Measurements from ENCODE around the gene ADAM11. TPM values are rescaled to one million over a fixed set of nuclear protein-coding genes. Genes with fewer than 3 reads are reported as not detected.
A peak's percentile ranks its signal among the peaks of the same experiment; 100 is the strongest.

The ADAM11 gene
- total RNA-seq, 1 donor from 2014 or later = 0.96 TPM

DNA sequence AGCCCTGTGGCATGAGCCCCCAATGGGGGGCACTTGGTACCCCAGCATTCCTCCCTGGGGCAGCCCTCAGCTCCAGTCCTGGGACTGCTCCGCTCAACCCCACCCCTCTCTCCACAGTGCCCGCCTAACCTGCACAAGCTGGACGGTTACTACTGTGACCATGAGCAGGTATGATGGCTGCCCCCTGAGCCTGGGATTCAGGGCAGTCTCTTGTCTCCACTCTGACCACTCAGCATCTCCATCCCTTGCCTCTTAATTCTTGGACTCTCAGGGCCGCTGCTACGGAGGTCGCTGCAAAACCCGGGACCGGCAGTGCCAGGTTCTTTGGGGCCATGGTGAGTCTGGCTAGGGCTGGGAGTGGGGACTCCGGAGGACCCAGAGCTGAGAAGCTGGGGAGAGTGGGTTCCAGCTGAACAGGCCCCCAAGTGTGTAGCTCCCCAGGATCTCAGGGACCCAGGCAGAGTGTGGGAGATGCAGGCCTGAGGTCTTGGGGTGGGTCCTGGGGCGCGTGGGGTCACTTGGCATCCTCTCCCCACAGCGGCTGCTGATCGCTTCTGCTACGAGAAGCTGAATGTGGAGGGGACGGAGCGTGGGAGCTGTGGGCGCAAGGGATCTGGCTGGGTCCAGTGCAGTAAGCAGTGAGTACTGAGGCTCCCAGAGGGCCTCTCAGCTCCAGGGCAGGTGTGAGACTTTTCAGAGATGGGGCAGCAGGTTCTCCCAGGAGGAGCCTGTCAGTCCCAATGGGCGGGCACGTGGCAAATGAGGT, 18.0 kb downstream of the ADAM11 start:
- ATAC-seq = no peak

DNA sequence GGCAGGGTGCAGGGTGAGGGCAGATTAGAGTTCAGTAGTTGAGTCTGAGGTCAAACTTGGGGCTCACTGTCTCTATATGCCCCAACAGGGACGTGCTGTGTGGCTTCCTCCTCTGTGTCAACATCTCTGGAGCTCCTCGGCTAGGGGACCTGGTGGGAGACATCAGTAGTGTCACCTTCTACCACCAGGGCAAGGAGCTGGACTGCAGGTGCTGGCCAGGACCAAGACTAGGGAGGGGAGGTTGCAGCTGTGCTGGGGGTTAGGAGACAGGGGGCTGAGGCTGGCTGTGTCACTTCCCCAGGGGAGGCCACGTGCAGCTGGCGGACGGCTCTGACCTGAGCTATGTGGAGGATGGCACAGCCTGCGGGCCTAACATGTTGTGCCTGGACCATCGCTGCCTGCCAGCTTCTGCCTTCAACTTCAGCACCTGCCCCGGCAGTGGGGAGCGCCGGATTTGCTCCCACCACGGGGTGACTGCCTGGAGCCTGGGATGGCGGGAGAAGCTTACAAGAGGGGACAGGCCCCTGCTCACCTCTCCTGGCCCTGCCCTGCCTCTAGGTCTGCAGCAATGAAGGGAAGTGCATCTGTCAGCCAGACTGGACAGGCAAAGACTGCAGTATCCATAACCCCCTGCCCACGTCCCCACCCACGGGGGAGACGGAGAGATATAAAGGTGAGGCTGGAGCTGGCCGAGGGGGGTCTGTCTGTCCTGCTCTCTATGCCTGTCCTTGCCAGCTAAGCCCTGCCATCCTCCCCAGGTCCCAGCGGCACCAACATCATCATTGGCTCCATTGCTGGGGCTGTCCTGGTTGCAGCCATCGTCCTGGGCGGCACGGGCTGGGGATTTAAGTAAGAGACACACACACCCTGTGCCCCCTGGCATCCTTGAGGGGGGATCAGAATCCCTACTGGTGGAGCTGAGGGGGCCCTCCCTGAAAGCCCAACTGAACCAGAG, 18.9 kb downstream of the ADAM11 start:
- no peak for ATAC-seq

DNA sequence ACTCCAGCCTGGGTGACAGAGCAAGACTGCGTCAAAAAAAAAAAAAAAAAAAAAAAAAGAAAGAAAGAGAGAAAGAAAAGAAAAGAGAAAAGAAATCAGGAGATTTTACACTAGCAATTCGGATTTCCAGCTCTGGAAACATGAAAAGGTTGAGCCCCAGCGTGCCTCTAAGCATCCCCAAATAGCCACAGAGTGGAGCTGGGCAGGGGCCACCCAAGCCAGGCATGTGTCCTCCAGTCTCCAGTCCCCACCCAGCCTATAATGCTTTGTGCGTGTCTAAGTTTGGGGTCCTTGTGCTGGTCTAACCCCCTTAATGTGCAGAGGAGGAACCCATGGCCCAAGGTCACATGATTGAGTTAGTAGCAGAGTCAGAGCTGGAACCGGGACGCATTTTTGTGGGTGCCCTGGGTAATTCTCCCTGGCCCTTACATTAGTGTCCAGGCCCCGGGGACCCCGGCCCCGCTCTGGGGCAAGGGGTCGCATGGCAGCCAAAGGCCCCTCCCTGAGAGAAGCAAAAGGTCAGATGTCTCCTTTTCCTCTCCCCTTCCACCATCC, 19.9 kb downstream of the ADAM11 start:
- ATAC-seq = no peak

DNA sequence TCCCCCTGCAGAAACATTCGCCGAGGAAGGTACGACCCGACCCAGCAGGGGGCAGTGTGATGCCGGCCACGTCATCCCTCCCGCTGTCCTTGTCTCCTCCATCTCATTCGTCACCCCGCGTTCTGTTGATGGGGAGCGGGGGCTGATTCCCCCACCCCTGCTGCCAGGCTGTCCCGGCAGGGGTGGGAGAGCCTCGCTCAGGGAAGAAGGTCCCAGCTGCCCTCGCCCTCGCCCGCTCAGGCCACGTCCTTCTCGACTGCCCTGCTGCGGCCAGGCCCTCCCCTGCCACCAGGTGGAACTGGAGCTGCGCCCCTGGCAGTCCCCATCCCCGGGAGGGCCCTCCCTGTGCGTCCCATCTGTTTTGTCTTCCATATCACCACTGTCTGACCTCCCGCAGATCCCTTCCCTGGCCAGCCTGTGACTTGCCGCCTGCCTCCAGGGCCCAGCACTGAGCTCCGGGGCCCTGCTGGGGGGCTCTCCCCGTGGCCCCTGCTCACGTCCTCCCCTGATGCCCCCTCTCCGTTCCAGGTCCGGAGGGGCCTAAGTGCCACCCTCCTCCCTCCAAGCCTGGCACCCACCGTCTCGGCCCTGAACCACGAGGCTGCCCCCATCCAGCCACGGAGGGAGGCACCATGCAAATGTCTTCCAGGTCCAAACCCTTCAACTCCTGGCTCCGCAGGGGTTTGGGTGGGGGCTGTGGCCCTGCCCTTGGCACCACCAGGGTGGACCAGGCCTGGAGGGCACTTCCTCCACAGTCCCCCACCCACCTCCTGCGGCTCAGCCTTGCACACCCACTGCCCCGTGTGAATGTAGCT, 20.6 kb downstream of the ADAM11 start:
- peak; percentile 25 for ATAC-seq

DNA sequence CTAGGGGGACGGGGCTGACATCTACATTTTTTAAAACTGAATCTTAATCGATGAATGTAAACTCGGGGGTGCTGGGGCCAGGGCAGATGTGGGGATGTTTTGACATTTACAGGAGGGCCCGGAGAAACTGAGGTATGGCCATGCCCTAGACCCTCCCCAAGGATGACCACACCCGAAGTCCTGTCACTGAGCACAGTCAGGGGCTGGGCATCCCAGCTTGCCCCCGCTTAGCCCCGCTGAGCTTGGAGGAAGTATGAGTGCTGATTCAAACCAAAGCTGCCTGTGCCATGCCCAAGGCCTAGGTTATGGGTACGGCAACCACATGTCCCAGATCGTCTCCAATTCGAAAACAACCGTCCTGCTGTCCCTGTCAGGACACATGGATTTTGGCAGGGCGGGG, 21.4 kb downstream of the ADAM11 start:
- no peak for ATAC-seq

DNA sequence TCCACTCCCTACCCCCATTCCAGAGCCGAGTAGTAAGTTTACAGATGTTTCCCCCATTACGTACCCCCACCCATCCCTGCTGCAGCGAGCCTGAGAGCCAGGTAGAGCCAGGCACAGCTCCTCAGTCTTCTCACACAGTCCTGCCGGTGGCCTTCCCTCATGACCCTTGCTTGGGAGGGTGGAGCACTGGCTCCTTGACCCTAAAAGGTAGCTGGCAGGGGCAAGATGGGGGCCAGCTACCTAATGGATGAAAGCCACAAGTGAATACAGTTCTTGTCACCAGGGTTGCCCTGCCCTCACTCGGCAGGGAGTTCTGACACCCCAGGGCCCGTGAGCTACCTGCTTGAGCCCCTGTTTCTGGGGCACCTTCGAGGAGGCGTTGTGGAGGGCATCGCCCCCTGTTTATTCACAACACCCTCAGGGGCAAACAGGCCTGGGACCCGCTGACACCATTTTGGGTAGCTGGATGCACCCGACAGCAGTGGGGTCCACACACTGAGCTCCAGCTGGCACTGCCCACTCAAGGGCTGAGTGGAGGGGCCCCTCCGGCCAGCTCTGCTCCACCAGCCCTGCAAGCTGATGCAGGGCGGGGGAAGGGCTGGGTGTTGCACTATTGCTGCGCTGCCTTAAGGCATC, 22.2 kb downstream of the ADAM11 start:
- ATAC-seq = no peak

DNA sequence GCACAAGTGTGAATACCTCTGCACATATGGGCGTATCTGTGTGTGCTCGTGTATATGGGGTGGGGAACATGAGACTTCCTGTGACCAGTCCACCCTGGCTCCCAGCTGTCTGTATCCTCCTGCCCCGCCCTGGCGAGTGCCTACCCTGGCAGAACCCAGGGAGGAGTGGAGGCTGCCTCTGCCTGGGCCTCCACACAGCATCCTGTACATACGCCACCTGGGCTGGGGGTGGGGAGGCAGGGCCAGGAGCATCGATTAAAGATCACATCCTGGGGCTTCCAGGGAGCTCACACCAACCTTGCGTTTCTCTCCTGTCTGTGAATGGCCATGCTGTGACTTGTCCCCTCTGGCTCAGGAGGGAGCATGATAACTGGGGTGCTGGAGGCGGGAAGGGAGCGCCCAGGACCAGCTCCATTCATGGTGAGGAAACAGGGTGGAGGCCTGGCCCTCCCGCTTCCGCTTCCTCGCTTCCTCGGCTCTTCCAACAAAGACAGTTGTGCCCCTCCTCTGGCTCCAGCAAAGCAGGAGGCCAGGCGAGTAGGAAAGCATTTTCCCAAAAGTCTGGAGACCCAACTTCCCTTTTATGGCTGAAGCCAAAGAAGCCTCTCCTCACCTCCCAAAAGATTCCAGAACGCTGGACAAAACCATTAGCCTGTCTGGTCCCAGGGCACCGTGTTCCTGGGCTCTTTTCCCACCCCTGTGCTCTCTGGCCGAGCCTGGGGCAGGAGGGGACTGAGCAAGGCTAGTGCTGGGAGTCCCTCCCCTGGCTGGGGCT, 22.9 kb downstream of the ADAM11 start:
- ATAC-seq = peak; percentile 12

DNA sequence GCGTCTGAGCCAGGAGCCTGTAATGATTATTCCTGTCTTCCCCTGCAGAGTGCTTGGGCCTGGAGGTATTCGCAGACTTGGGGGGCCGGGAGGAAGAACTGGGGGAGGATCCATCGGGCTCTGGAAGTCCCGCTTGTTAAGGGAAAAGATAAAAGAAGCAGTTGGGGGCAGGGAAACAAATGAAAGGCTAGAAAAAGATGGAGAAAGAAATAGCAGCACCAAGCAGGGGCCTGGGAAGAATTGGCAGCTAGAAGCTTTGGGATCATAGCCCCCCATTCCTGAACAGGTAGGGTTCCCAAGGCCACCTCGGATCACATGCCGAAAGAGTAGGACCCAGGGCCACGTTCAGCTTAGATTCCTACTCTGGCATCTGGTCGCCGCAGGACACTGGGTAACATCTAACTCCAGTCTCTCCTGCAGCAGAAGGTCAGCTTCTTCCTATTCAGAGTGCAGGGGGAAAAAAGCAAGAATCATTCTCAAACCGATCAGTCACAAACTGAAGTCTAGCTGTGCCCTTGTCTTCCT, 23.6 kb downstream of the ADAM11 start:
- ATAC-seq = no peak

DNA sequence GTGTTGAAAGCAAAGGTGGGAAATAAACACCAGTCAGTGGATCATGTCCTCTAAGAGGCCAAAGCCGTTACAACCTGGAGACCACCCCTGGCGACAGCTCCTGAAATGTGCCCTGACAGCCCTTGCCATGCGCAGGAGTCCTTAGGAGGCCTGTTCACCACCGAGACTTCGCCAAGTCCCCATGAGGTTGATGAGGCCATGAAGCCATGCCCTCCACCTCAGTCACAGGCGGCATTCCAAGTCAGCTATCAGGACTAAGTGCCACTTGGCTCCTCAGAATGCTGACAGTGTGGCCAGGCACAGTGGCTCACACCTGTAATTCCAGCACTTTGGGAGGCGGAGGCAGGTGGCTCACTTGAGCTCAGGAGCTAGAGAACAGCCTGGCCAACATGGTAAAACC, 27.1 kb downstream of the ADAM11 start:
- ATAC-seq = no peak

DNA sequence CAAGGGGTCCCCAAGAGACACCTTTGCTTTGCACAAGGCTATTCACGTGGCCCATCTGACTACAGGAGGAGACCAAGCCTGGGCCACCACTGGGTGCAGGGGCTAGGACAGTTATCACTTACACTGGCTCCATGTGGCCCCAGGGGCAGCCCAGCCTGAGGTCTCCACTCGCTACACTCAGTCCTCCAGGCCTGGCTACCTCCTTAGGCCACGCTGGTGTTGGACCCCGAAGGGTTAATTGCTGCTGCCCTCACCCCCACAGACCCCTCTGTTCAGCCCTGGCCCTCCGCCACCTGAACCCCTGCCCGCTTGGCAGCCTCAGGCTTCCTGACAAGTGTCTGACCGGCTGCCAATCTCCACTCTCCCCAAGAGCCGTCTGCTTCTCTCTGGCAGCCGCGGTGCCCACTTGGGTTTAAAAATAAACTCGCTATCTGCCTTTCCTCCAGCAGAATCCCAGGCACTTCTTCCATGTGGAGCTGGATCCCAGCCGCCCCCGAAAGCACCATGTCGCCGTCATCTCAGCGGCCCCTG, 27.8 kb downstream of the ADAM11 start:
- no peak for ATAC-seq

DNA sequence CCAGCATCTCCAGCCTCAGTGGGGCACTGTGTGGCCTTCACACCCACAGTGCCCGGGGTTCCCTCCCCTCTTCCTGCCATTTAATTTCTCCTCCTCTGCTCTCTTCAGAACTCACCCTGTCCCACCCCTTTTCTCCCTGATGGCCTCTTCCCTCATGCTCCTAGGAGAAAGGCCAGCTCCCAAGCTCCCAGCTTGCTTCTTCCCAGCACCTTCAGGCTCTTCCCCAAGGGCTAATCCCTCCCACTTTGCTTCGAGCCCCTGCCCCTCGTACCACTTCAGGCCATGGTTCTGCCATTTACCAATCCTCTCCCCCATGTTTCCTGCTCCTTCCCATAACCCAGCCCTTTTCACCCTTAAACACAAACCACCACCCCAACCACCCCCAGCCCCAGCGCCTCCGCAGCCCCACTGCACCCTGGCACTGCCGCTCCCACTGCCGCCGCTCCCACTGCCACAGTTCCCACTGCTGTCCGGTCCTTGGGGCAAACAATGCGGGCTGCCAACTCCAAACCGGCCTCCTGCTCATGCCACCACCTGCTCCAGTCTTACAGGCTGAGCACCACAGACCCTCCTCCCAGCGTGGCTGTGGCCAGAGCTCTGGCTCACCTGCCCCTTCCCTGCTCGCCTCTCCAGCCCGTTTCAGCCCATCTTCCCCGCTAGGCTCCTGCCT, 28.6 kb downstream of the ADAM11 start:
- ATAC-seq = no peak

DNA sequence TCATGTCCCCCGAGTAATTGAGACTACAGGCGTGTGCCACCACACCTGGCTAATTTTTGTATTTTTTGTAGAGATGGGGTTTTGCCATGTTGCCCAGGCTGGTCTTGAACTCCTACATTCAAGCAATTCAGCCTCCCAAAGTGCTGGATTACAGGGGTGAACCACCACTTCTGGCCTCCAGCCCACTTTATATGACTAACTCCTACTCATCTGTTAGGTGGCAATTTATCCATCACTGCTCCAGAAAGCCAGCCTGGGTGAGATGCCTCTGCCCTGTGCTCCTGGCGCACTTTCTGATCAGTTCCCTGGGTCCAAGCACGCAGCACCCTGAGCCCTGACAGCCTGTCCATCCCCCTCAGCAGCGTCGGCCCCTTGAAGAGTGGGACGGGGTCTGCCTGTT, 29.4 kb downstream of the ADAM11 start:
- ATAC-seq = no peak

DNA sequence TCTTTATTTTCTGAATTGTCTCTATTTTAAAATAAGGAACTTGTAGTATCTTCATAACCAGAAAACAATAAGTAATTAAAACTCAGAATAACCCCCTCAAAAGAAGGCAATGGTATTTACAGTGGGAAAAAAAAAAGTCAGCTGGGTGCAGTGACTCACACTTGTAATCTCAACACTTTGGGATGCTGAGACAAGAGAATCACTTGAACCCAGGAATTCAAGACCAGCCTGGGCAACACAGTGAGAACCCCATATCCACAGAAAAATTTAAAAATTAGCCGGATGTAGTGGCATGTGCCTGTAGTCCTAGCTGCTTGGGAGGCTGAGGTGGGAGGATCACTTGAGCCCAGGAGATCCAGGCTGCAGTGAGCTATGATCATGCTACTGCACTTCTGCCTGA, 33.5 kb downstream of the ADAM11 start:
- ATAC-seq = no peak

DNA sequence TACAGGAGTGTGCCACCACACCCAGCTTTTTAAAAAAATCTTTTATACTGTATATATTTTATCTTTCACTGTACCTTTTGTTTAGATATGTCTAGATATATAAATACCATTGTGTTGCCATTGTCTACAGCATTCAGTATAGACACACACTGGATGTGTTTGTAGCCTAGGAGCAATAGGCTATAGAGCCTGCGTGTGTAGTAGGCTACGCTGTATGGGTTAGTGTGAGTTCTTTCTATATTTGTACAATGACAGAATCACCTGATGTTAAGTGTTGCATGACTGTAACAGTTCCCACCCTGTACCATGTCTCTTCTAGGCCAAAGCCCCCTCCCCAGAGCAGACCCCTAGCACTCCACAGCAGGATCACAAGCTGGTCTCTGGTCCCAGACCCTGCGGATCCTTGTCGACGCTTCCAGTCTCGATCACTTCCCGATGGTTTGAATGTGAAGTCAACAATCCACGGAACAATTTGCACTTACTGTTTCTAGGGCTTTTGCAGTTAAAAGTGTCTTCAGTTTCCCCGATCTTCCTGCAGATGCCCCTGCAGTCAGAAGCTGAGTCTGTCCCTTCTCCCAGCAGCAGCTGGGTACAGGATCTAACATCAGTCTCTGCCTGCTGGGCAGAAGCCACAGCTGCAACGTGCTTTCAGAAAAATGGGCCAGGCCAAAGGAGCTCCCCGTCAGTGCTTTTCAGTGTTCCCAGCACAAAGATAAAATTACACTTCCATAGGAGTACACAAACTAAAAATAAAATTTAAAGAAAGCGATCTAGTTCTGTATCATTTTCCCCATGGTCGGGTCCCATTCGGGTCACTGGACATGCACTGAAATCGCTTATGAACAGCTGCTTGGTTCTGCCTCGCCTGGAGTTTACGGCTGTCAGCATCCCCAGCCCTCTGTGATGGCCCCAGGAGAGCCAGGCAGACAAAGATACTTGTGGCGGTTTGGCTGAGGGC, 35.4 kb downstream of the ADAM11 start:
- ATAC-seq = no peak

DNA sequence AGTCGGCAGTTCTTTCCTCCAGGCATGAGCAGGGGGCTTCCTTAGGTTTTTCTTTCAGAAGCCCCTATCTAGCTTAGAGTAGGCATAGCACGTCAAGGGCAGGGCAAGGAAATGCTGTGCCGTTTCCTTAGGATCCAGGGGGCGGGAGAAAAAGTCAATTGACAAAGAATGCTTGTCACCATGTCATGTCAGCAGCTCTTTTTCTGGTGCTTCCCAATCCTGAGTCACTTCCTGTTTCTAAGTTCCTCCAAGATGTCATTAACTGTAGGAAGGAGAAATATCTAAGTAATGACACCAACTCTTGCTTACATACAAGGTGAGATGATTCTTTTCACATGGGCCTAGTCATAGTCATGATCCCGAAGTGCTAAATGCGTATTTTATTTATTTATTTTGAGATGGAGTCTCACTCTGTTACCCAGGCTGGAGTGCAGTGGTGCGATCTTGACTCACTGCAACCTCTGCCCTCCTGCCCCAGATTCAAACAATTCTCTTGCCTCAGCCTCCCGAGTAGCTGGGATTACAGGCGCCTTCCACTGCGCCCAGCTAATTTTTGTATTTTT, 36.1 kb downstream of the ADAM11 start:
- peak; percentile 65 for ATAC-seq

DNA sequence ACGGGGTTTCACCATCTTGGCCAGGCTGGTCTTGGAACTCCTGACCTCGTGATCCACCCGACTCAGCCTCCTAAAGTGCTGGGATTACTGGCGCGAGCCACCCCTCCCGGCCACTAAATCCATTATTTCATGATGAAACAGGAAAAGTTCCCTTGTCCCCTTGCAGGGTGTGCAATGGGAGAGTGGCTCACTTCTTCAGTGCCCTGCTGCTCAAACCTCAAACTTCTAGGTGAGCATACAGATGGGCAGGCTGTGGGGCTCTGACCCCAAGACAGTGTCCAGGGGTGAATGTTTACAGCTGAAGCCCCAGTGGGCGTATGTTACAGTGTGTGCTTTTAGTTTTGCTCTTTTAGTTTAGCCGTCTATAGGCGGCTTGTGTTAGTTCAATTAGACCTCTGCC, 36.6 kb downstream of the ADAM11 start:
- no peak for ATAC-seq

DNA sequence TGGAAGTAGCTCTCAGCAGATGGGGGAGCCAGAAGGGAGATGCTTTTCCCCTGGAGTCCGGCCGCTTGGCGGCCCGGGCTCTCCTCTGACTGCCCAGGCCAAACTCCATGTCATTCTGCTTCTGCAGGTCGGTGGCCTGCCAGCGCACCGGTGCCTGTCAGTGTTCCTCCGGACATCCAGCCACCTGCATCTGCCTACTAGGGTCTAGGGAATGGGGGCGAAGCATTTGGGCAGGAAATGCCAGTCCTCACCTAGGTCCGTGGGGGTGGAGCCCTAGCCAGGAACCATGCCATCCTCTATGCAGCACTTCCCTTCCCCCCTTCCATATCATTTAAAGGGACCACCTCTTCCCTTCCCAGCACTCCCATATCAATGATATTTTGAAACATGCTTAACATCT, 37.1 kb downstream of the ADAM11 start:
- no peak for ATAC-seq

DNA sequence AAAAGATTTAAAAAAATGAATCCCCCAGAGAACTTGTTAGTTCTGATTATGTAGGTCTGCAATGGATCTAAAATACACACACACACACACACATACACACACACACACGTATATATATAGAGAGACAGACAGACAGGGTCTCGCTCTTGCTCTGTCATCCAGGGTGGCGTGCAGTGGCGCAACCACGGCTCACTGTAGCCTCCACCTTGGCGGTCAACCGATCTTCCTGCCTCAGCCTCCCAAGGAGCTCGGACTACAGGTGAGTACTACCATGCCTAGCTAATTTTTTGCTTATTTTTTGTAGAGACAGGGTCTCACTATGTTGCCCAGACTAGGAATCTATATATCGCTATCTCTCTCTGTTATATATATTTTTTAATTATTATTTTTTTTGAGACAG, 37.9 kb downstream of the ADAM11 start:
- no peak for ATAC-seq

DNA sequence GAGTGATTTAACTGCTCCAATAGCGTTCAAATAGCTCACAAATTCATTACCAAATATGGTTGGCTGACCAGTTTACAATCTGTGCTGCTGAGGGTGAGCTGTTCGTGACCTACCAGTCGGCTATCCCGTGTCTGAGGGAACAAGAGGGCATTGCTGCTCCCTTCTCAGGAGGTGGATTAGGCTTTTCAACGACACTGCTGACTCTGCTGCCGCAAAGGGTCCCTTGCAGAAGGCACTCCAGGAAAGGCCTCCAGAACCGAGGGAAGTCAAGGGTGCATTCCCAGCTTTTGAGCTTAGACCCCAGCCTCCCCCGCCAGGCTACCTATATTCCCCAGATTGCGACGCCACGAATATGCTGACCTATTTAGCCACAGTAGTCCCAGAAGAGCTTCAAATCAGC, 39.0 kb downstream of the ADAM11 start:
- no peak for ATAC-seq

All from esophagus mucosa (tissue), 1 donor.